Suppressor macrophage treated with lipopolysaccharide for 1 hour (primary cell): ENCODE results near the gene SLFN12.
"Not testable (repeated sequence)": the region's sequence is repeated elsewhere in the genome, so short reads cannot be mapped to it uniquely, and the experiment has no call there.

Experiments
- DNase-seq, 3 donors: peaks; one replicate each; pipeline ENCODE4 v3.0.0-alpha.2; 2020 to 2022

SLFN12 gene

DNA sequence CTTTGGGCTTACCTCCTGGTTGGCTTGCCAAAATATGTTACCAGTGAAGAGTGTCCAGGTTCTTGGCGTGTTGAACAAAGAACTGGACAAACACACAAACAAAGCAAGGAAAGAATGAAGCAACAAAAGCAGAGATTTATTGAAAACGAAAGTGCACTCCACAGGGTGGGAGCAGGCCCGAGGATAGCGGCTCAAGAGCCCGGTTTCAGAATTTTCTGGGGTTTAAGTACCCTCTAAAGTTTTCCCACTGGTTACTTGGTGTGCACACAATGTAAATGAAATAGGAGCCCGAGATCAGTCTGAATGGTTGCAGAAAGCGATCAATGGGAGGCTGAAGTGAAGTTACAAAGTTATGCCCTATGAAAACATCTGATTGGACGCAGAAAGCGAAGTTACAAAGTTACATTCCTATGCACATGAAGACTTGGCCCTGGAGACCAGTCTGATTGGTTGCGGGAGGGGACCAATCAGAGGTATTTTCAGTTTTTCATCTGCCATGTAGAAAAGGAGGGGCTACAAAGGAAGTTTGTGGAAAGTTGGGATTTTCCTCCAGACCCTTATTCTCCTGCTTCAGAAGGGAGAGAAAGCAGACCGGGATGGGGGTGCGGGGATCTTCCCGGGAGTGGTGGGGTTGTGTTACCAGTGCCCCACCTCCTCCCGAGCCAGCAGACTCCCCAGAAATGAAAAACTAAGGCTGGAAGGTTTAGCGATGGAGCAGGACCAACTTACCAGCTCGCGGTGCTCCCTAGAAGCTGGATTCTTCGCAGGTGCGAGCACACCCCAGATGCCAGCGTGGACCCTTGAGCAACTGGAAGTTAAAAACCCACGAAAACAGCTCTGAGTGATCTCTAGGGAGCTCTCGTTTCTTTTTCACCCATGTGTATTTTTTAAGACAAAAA is at the start of gene SLFN12:
Gene SLFN12, minus strand, starts transcription at position 325 of the 899 bp plus-strand sequence. CDS start 9,472 bp downstream, outside the sequence.
- peak; percentile 75 to 90 (median 85) for DNase-seq

DNA sequence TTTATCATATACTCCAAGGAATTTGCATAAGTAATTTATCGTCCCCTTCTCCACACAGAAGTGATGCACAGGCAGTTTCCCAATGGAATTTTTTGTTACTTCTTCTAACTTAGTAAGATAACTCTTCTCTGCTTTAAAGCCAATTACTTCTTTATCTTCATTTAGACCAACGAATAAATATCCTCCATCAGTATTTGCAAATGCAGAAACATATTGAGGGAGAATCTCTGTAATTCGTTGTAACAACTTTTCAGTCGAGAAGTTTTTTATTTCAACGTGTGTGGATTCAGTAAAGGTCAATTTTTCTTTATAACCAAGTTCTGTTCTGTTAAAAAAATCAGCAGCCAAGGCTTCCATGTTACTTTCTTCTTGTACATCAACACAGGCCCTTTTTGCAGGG is 47.0 kb upstream of the SLFN12 start:
- DNase-seq = no peak

DNA sequence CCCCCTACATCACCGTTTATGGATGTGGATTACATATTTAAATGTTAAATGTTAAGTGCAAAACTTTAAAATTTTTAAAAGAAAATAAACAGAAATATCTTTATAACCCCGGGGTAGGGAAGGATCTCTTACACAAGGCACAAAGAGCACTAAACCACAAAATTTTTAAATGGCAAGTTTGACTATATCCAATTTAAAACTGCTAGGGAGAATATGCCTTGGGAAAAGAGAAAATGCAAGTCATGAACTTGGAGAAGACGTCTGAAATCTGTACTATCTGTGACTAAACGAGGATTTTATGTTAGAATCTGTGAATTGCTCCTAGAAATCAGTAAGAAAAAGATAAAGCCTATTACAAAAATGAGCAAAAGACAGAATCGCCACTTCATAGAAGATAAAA is 44.9 kb upstream of the SLFN12 start:
- no peak for DNase-seq

DNA sequence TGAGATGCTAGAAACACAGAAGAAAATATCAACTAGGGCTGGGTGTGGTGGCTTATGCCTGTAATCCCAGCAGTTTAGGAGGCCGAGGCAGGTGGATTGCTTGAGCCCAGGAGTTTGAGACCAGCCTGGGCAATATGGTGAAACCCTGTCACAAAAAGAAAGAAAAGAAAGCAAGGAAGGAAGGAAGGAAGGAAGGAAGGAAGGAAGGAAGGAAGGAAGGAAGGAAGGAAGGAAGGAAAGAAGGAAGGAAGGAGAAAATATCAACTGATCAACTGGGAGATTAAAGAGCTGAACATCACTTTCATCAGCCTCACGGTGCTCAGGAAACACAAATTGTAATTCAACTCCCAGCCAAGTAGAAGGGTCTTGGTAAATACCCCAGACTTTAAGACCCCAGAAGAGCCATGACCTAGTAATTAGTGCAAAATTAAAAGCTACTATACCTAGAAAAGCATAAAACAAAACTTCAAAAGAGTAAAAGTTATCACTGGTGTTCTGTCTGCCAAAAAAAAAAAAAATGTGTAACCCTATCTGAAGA is 44.1 kb upstream of the SLFN12 start:
- DNase-seq = no peak

- DNase-seq = no peak
Observed at GRCh38 chr17:35468475-35468874, 36.2 kb upstream of the SLFN12 start.

GRCh38 chr17:35467824-35468223 is 35.5 kb upstream of the SLFN12 start:
- DNase-seq = no peak

DNA sequence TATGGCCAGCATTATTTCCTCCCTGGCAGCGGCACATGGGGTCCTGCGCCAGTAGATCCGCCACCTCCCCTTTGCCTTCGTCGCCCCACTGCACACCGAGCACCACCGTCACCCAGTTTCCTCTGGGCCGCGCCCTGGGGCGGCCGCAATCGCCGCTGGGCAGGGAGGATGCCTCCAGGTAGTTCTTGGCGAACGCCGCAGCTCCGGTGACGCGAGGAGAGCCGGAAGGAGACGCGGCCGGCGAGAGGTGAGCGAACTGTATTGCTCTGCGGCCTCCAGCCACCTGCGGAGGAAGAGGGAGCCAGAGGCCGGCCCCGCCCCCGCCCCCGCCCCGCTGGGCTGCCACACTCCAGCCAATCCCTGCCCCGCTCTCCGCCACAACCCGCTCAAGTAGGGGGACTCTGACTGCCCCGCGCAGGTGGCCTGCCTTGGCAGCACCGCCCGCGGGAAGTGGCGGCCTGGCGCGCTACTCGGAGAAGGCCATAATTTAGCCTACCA is 28.1 kb upstream of the SLFN12 start:
- peak in 1 of 3 donors; percentile 30 for DNase-seq

DNA sequence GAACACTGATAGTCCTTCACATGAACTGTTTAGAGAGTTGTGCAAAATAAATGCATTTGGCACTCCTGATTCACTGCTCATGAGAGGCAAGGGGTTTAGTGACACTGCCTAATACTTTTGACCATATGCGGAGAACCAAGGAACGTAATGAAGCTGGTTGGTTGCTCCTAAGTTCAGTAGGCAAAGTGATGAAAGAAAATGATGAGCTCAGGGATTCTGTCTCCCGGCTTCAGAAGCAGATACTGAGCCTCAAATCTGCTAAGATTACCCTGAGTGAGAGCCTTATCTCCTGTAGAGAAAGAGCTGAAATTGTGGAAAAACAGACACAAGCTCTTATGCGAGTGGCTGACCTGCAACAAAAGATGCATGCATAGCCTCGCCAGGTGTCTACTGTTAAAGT is 21.7 kb upstream of the SLFN12 start:
- not testable (repeated sequence) for DNase-seq

- no peak for DNase-seq
Observed at GRCh38 chr17:35453171-35453570, 20.9 kb upstream of the SLFN12 start.

- DNase-seq = peak; percentile 28 to 57 (median 40)
Observed at GRCh38 chr17:35449371-35449931, 17.2 kb upstream of the SLFN12 start.

GRCh38 chr17:35448899-35449227 is 16.6 kb upstream of the SLFN12 start:
- no peak for DNase-seq

DNA sequence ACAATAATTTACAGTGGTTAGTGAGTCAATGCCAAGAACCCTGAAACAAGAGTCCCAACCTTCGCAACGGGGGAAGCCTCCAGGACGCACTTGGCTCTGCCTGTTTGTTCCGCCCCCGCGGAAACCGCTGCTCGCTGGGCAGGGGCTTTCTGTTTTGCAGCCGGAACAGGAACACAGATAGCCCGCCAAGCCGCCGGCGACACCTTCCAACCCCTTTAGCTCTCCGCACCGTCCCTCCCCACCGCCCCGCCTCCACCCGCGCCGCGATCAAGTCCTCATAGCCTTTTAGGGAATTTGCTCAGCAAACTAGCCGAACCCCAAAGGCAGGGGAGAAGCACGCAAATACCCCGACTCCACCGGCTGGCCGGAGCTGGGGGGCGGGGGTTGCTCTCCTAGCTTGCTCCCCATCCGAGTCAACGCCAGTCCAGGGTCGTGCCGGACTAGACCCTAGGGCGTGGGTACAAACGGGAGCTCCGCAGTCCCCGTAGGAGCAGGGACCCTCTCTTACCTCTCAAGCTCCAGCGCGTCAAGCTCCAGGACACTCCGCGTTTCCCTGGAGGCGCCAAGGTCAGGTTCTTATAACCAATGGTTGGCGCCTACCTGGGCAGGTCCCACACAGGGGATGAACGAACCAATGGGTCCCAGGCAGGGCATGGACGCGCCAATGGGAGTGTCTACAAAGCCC is 16.1 kb upstream of the SLFN12 start, which contains the start of gene SLFN13:
Gene SLFN13, minus strand, starts transcription at position 553 of the 685 bp plus-strand sequence. CDS start 3,086 bp downstream, outside the sequence.
- peak; percentile 97 to 98 (median 98) for DNase-seq

DNA sequence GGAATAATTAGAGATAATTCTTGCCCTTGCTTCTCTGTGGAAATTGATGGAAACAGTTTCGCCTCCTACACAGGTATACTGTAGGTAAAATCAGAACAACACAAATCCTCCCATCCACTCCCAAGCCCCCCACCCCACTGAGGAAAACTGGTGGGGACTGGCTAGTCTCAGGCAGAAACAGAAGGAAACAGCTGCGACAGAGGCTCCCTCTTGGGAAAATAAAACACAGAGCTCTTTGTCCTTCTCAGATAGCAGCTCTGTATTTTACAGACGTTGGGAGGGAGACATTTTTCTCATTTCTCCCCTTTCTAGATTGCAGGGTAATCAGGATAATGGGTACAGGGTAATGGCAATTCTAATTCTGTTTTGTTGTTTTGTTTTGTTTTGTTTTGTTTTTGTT is 15.2 kb upstream of the SLFN12 start:
- DNase-seq = no peak

DNA sequence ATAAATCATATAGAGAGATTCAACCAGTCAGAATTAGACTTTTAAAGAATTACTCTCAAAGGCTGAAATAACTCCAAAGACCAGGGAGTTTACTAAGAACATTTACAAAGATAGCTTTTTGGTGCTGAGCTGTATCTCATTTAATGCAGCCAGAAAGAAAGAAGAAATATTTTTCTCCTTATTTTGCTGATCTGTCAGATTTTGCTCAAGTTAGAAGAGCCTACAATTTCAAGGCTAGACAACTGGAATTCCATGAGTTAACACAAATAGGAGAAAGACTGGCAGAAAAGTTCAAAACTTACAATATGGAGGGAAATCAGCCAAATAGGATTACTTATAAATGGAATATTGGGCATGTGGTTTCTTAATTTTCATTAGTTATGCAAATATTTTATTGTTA is 6.1 kb upstream of the SLFN12 start:
- DNase-seq = no peak

GRCh38 chr17:35433075-35433894 is 985 bp upstream of the SLFN12 start:
- DNase-seq = peak; percentile 86 to 96 (median 92)

DNA sequence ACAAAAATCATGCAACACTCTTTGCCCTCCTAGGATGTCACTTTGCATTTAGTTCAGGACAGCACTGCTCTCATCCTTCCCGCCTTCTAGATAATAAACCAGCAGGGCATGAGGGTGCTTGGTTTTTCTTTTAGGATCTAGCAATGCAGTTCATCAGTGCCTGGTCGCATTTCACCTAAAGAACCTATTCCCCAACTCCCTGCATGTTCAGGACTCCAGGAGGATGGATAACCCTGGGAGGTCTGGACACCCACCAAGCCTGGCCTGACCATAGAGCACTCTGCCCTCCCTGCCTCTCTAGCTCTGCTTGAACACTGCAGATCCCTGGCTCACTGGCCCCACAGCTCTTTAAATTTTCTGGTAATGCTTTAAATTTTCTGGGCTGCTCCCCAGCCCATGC is 2.6 kb downstream of the SLFN12 start:
- no peak for DNase-seq

- DNase-seq = no peak
Observed at GRCh38 chr17:35428229-35428628, 4.1 kb downstream of the SLFN12 start.

DNA sequence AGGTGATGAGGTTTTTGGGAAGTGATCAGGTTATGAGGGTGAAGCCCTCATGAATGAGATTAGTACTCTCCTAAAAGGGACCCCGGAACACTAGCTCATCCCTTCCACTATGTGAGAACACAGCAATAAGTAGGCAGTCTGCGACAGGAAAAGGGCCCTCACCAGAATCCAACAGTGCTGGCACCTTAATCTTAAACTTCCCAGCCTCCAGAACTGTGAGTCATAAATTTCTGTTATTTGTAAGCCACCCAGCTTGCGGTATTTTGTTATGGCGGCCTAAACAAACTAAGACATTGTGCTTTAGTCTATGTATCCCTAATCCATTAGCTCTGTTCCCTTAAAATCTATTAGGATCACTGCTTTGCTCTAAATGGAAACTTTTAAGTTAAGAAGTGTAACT is 8.5 kb downstream of the SLFN12 start:
- DNase-seq = no peak

GRCh38 chr17:35421069-35421468 is 11.2 kb downstream of the SLFN12 start:
- DNase-seq = not testable (repeated sequence)

DNA sequence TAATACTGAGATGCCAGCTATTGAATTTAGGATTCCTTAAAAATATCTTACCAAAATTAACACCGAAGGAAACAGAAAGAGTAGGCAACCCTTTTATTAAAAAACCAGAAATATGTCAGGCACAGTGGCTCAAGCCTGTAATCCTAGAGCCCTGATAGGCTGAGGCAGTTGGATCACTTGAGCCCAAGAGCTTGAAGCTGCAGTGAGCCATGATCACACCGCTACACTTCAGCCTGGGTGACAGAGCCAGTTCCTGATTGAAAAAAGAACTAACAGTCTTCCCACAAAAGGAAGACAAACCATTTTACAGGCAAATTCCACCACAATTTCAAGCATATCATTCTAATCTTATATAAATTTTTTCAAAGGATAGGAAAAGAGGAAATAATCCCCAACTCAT is 15.6 kb downstream of the SLFN12 start:
- peak in 1 of 3 donors; percentile 10 for DNase-seq

GRCh38 chr17:35414707-35415106 is 17.6 kb downstream of the SLFN12 start:
- not testable (repeated sequence) for DNase-seq

- DNase-seq = no peak
Observed at GRCh38 chr17:35414247-35414646, 18.1 kb downstream of the SLFN12 start.
